RWPE2 (cell line): ENCODE measurements around the gene HLA-B.

Source experiments
- ATAC-seq: fragments of 200-7000 bp; cut with Tn5 transposase; 3 replicates; pipeline ENCODE4 v1.9.1; 2021; ENCODE audit warnings: low read depth
- DNase-seq: peaks from one replicate; pipeline ENCODE4 v3.0.0-alpha.2; 2020; ENCODE audit warnings: low spot score
- H3K27ac ChIP-seq: fragments of 450-650 bp; 2 replicates; pipeline ENCODE4 v1.5.1; 2017; ENCODE audit warnings: mild to moderate bottlenecking; ENCODE audit not compliant: poor library complexity, severe bottlenecking
- H3K27me3 ChIP-seq: fragments of 250-450 bp; sonication (Bioruptor Pico); 2 replicates; pipeline ENCODE4 v1.5.1; 2021; ENCODE audit warnings: mild to moderate bottlenecking, moderate library complexity; ENCODE audit not compliant: insufficient read depth, poor library complexity, severe bottlenecking
- H3K36me3 ChIP-seq: fragments of 250-450 bp; sonication (Bioruptor Pico); 2 replicates; pipeline ENCODE4 v1.5.1; 2020; ENCODE audit warnings: low read depth, mild to moderate bottlenecking, moderate library complexity
- H3K4me1 ChIP-seq: fragments of 250-450 bp; sonication (Bioruptor Pico); 2 replicates; pipeline ENCODE4 v1.5.1; 2021; ENCODE audit warnings: mild to moderate bottlenecking, moderate library complexity; ENCODE audit not compliant: insufficient read depth, poor library complexity, severe bottlenecking
- H3K4me3 ChIP-seq: fragments of 250-450 bp; sonication (Bioruptor Pico); 2 replicates; pipeline ENCODE4 v1.5.1; 2021; ENCODE audit warnings: mild to moderate bottlenecking, moderate library complexity; ENCODE audit not compliant: severe bottlenecking
- H3K9me3 ChIP-seq: fragments of 250-450 bp; sonication (Bioruptor Pico); 2 replicates; pipeline ENCODE4 v1.5.1; 2021; ENCODE audit warnings: mild to moderate bottlenecking, moderate library complexity; ENCODE audit not compliant: severe bottlenecking
- CTCF ChIP-seq: fragments of 450-650 bp; IDR thresholded peaks from one replicate; pipeline ENCODE4 v1.5.1; 2017; ENCODE audit warnings: mild to moderate bottlenecking, moderate library complexity; ENCODE audit not compliant: poor library complexity, severe bottlenecking

HLA-B gene

DNA sequence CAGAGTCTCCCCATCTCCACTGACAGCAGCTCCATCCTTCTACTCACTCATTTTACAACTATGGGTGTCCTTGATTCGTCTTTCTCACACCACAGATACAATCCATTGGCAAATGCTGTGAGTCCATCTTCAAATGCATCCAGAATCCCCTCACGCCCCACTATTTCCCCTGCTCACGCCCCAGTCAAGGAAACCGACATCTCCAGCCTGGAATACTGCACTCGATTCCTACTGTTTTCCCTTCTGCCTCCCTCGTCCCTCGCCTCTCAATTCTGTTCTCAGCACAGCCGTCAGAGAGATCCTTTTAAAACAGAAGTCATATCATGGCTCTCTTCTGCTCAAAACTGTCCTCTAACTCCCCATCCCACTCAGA, 4.7 kb downstream of the HLA-B start:
- Histone ChIP-seq H3K27ac (no peak overlapping the region), H3K4me3 (no peak overlapping the region), H3K36me3 (no peaks in the 10 kb centered on the region), H3K9me3 (no peaks in the 10 kb centered on the region), H3K27me3 (no peaks in the 10 kb centered on the region), H3K4me1 (no peaks in the 10 kb centered on the region)
- TF ChIP-seq CTCF: no peak
- DNase-seq (no peak), ATAC-seq (no peak)

- no peak for DNase-seq
- TF ChIP-seq CTCF: no peak
- no peaks in the 10 kb centered on the region for H3K4me1 ChIP-seq
Observed at GRCh38 chr6:31351401-31352309, 5.3 kb downstream of the HLA-B start.

DNA sequence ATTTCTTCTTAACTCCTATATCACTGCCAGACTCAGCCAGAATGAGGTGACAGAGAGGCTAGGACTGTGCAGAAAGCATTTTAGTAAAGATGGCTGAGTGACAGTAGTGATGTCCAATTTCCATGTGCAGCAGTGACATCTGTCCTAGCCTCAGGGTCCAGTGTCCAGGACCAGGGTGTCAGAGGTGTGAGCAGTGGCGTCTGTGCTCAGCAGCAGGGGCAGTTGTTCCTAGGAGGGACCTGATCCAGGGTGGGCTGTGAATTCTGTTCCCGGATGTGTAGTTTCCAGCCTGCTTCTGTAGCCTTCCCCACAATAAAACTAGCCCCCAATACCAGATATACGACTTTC, 6.0 kb downstream of the HLA-B start:
- Histone ChIP-seq H3K4me1 (no peaks in the 10 kb centered on the region), H3K36me3 (no peaks in the 10 kb centered on the region), H3K27me3 (no peaks in the 10 kb centered on the region), H3K4me3 (no peak overlapping the region), H3K9me3 (no peaks in the 10 kb centered on the region), H3K27ac (no peak overlapping the region)
- no peak for ATAC-seq
- TF ChIP-seq CTCF: no peak
- no peak for DNase-seq

More at GRCh38 chr6:31351401-31352309, 5.3 kb downstream of the HLA-B start:
- no peaks in the 10 kb centered on the region for H3K36me3 ChIP-seq
- no peak overlapping the region for H3K4me3 ChIP-seq
- H3K27ac ChIP-seq: no peak overlapping the region
- no peak for ATAC-seq
- no peaks in the 10 kb centered on the region for H3K27me3 ChIP-seq
- no peaks in the 10 kb centered on the region for H3K9me3 ChIP-seq

GRCh38 chr6:31350196-31351032, 6.6 kb downstream of the HLA-B start:
- no peak for TF ChIP-seq CTCF
- ATAC-seq: no peak
- Histone ChIP-seq H3K9me3 (no peaks in the 10 kb centered on the region), H3K27ac (no peak overlapping the region), H3K4me1 (no peaks in the 10 kb centered on the region), H3K27me3 (no peaks in the 10 kb centered on the region), H3K36me3 (no peaks in the 10 kb centered on the region), H3K4me3 (no peak overlapping the region)
- no peak for DNase-seq

GRCh38 chr6:31349301-31349700, 7.7 kb downstream of the HLA-B start:
- H3K4me1 ChIP-seq: no peaks in the 10 kb centered on the region
- no peaks in the 10 kb centered on the region for H3K27me3 ChIP-seq
- DNase-seq: no peak
- H3K36me3 ChIP-seq: no peaks in the 10 kb centered on the region
- ATAC-seq: no peak
- no peaks in the 10 kb centered on the region for H3K9me3 ChIP-seq
- H3K4me3 ChIP-seq: no peak overlapping the region
- TF ChIP-seq CTCF: no peak
- H3K27ac ChIP-seq: no peak overlapping the region
